Measurements from ENCODE around the gene USP15. TPM values are rescaled to one million over a fixed set of nuclear protein-coding genes. Genes with fewer than 3 reads are reported as not detected.
A peak's percentile ranks its signal among the peaks of the same experiment; 100 is the strongest.

The USP15 gene
- total and polyA plus RNA-seq, 2 donors (not counting 1 experiment from before 2014, with no cell fraction given): 116 to 182 TPM

DNA sequence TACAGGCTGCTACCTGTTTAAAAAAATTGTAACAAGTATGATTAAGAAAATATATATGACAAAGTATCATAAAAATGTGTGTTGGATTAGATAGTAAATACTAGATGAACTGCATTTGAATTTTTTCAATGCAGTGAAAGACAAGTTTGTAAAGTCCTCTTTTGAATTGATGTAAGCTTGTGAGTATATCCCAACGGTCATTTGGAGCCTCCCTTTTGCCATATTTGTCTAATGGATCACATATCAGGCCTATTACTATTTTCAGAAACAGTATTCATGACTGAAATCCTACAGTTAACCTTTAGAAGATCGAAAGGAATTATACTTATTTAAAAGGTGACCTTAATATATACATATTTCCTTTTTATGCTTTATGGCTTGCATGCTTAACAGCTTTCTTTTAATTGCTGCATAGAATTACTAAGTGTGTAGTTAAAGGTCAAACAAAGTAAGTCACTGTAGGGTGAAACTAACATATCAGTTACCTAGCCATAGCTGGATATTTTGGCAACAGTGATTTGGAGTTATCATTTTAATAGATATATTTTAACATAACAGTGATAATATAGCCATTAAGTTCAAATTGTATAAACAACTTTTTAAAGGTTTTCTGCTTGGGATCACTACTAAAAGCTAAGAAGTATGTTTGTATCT is 53.6 kb downstream of the USP15 start:
- H3K4me2 ChIP-seq (replicated peaks; ENCODE audit: low read depth, low read length, poor library complexity, severe bottlenecking): no peak overlapping the region
- Mint-ChIP-seq H3K4me3 (no peak overlapping the region), H3K4me1 (peaks cover 41% of the 10 kb centered on the region), H3K27me3 (no peaks in the 10 kb centered on the region), H3K9me3 (ENCODE audit: insufficient read depth) (peaks cover 3% of the 10 kb centered on the region), H3K27ac (no peak overlapping the region)
- H2AFZ ChIP-seq (ENCODE audit: insufficient read depth, low read depth, low read length, poor library complexity, severe bottlenecking): no peak overlapping the region
- H3K27me3 ChIP-seq (replicated peaks in 1 of 4; ENCODE audit: control extremely low read depth in 1 of 4, control insufficient read depth in 3 of 4, insufficient read depth in 4 of 4, low read length in 3 of 4): no peaks in the 10 kb centered on the region
- WGBS (ENCODE audit: insufficient coverage): no CpG with 5 or more reads among the region's 2 CpGs
- no peak overlapping the region for H3K9ac ChIP-seq (ENCODE audit: low read length)
- ATAC-seq (ENCODE audit: low read depth) (no peak), DNase-seq (no peak)
- H4K20me1 ChIP-seq (ENCODE audit: control insufficient read depth, insufficient read depth, low read length, poor library complexity, severe bottlenecking): peaks cover 14% of the 10 kb centered on the region
- peak overlapping the region in 1 of 2 donors; percentile 4 for H3K27ac ChIP-seq (ENCODE audit: low read length in 2 of 2)
- intact Hi-C loops (cut with micrococcal nuclease): loop anchor here (5.0 kb wide), 1 partner anchor 37 kb away; no protein-coding TSS in a partner anchor
- TF ChIP-seq, protein P1, sequence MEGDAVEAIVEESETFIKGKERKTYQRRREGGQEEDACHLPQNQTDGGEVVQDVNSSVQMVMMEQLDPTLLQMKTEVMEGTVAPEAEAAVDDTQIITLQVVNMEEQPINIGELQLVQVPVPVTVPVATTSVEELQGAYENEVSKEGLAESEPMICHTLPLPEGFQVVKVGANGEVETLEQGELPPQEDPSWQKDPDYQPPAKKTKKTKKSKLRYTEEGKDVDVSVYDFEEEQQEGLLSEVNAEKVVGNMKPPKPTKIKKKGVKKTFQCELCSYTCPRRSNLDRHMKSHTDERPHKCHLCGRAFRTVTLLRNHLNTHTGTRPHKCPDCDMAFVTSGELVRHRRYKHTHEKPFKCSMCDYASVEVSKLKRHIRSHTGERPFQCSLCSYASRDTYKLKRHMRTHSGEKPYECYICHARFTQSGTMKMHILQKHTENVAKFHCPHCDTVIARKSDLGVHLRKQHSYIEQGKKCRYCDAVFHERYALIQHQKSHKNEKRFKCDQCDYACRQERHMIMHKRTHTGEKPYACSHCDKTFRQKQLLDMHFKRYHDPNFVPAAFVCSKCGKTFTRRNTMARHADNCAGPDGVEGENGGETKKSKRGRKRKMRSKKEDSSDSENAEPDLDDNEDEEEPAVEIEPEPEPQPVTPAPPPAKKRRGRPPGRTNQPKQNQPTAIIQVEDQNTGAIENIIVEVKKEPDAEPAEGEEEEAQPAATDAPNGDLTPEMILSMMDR (IDR thresholded peaks at IDR 0.05): no peak
- no peak for TF ChIP-seq EZH2 (IDR thresholded peaks at IDR 0.05; ENCODE audit: borderline replicate concordance, insufficient read depth, low read depth, low read length, poor library complexity, severe bottlenecking)
- H3K4me3 ChIP-seq (ENCODE audit: control extremely low read depth in 1 of 5, extremely low read depth in 1 of 5, insufficient read depth in 1 of 5, low read depth in 2 of 5, low read length in 4 of 5): no peak overlapping the region
- peaks cover 0 to 13% of the 10 kb centered on the region in 2 donors for H3K4me1 ChIP-seq (ENCODE audit: control insufficient read depth in 2 of 2, insufficient read depth in 2 of 2, low read length in 2 of 2)
- POLR2A ChIA-PET: no interaction called here
- H3K79me2 ChIP-seq (ENCODE audit: control insufficient read depth, insufficient read depth, low read length): peaks cover 62% of the 10 kb centered on the region
- H3K9me3 ChIP-seq (ENCODE audit: control extremely low read depth in 1 of 3, control insufficient read depth in 2 of 3, insufficient read depth in 1 of 3, low read length in 2 of 3): no peaks in the 10 kb centered on the region
- peaks cover 1 to 20% of the 10 kb centered on the region in 2 experiments for H3K36me3 ChIP-seq (replicated peaks in 1 of 2; ENCODE audit: control extremely low read depth in 1 of 2, control insufficient read depth in 1 of 2, extremely low read depth in 1 of 2, insufficient read depth in 2 of 2, low read length in 1 of 2)
- CTCF ChIA-PET: no interaction called here

DNA sequence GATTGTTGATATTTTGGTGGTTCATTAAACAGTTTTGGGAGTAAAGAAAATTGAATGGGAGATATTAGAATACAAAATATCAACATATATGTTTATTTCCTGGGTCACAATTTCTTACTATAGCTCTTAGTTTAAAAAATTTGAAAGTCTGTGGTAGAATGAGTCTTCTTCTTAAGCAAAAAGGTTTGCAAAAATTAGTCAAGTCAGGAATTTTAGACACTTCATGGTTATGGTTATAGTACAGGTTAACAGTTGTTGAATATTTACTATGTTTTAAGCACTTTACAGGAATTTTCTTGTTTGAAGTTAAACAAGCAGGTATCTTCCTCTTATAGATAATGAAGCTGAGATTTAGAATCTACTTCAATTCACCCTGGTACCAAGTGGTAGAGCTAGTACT is 56.8 kb downstream of the USP15 start:
- H4K20me1 ChIP-seq (ENCODE audit: control insufficient read depth, insufficient read depth, low read length, poor library complexity, severe bottlenecking): peaks cover 16% of the 10 kb centered on the region
- CTCF ChIA-PET: no interaction called here
- DNase-seq: no peak
- H3K79me2 ChIP-seq (ENCODE audit: control insufficient read depth, insufficient read depth, low read length): peaks cover 50% of the 10 kb centered on the region
- no peak for ATAC-seq (ENCODE audit: low read depth)
- peaks cover 0 to 4% of the 10 kb centered on the region in 2 donors for H3K4me1 ChIP-seq (ENCODE audit: control insufficient read depth in 2 of 2, insufficient read depth in 2 of 2, low read length in 2 of 2)
- no peak overlapping the region for H3K4me3 Mint-ChIP-seq
- TF ChIP-seq, protein P1 (IDR thresholded peaks at IDR 0.05): no peak
- TF ChIP-seq EZH2 (IDR thresholded peaks at IDR 0.05; ENCODE audit: borderline replicate concordance, insufficient read depth, low read depth, low read length, poor library complexity, severe bottlenecking): no peak
- no peaks in the 10 kb centered on the region for H3K27me3 Mint-ChIP-seq
- POLR2A ChIA-PET: no interaction called here
- H3K27ac Mint-ChIP-seq: no peak overlapping the region
- H3K4me1 Mint-ChIP-seq: peaks cover 29% of the 10 kb centered on the region
- no peak overlapping the region for H3K4me3 ChIP-seq (ENCODE audit: control extremely low read depth in 1 of 5, extremely low read depth in 1 of 5, insufficient read depth in 1 of 5, low read depth in 2 of 5, low read length in 4 of 5)
- H3K9me3 ChIP-seq (ENCODE audit: control extremely low read depth in 1 of 3, control insufficient read depth in 2 of 3, insufficient read depth in 1 of 3, low read length in 2 of 3): peaks cover 0 to 1% (median 0%) of the 10 kb centered on the region in 3 donors
- H3K9ac ChIP-seq (ENCODE audit: low read length): no peak overlapping the region
- intact Hi-C loops (cut with micrococcal nuclease): loop anchor here (5.0 kb wide), 1 partner anchor 55 kb away; the partner anchor contains the start of gene USP15
- H3K9me3 Mint-ChIP-seq (ENCODE audit: insufficient read depth): peaks cover 3% of the 10 kb centered on the region
- no peaks in the 10 kb centered on the region for H3K27me3 ChIP-seq (replicated peaks in 1 of 4; ENCODE audit: control extremely low read depth in 1 of 4, control insufficient read depth in 3 of 4, insufficient read depth in 4 of 4, low read length in 3 of 4)
- no peak overlapping the region for H2AFZ ChIP-seq (ENCODE audit: insufficient read depth, low read depth, low read length, poor library complexity, severe bottlenecking)
- H3K27ac ChIP-seq (ENCODE audit: low read length in 2 of 2): peak overlapping the region in 1 of 2 donors; percentile 27
- peaks cover 11 to 26% of the 10 kb centered on the region in 2 experiments for H3K36me3 ChIP-seq (replicated peaks in 1 of 2; ENCODE audit: control extremely low read depth in 1 of 2, control insufficient read depth in 1 of 2, extremely low read depth in 1 of 2, insufficient read depth in 2 of 2, low read length in 1 of 2)
- H3K4me2 ChIP-seq (replicated peaks; ENCODE audit: low read depth, low read length, poor library complexity, severe bottlenecking): no peak overlapping the region
